ENCODE results near the gene MTERF4. TPM values are rescaled to one million over a fixed set of nuclear protein-coding genes. Genes with fewer than 3 reads are reported as not detected.

The MTERF4 gene
- total RNA-seq, 1 donor from 2014 or later, result 53.7 TPM

DNA sequence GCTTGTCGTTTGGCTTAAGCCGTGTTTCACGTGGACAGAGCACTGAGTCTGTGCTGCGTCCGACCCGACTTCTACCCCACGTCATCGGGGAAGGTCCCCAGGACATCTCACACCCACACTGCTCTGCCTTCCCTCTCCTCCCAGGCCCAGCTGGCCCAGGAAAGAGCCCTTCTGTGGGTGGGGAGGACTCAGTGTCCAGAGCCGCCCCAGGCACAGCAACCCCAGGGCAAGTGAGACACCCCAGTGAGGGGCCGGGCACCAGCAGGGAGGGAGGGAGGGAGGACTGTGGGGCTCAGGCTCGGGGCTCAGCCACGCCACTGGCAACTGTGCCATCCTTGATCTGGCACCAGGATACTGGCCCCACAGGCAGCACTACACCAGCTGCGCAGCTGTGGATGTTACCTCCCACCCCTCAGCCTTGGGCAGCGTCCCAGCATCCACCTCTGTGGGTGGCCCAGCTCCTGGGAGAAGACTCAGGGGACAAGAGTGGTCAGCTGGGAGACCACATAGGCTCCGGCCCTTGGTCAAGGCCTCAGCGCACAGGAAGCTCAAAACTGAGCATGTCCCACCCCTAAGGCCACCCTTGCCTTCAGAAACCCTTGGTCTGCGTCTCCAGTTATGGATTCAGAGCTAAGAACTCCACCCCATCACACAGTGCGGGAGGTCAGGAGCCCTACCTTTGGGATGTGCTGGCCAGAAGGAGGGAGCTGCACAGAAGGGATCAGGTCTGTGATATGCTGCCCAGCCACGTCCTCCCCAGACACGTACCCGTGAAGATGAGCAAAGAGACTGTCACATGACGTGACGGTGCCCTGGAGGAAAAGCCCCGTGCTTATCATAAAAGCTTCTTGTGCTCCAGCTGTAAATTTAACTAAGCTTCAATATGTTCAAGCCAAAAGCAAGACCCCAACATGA, 35.4 kb upstream of the MTERF4 start:
- Mint-ChIP-seq H3K36me3 (peaks cover 8% of the 10 kb centered on the region), H3K9me3 (no peaks in the 10 kb centered on the region), H3K4me1 (no peaks in the 10 kb centered on the region), H3K4me3 (no peak overlapping the region), H3K27me3 (ENCODE audit: low read depth) (no peaks in the 10 kb centered on the region), H3K27ac (no peak overlapping the region)
- no peak for DNase-seq (ENCODE audit: low spot score in 2 of 2, unreplicated experiment in 2 of 2)
- TF ChIP-seq, protein P1, sequence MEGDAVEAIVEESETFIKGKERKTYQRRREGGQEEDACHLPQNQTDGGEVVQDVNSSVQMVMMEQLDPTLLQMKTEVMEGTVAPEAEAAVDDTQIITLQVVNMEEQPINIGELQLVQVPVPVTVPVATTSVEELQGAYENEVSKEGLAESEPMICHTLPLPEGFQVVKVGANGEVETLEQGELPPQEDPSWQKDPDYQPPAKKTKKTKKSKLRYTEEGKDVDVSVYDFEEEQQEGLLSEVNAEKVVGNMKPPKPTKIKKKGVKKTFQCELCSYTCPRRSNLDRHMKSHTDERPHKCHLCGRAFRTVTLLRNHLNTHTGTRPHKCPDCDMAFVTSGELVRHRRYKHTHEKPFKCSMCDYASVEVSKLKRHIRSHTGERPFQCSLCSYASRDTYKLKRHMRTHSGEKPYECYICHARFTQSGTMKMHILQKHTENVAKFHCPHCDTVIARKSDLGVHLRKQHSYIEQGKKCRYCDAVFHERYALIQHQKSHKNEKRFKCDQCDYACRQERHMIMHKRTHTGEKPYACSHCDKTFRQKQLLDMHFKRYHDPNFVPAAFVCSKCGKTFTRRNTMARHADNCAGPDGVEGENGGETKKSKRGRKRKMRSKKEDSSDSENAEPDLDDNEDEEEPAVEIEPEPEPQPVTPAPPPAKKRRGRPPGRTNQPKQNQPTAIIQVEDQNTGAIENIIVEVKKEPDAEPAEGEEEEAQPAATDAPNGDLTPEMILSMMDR (IDR thresholded peaks at IDR 0.05; ENCODE audit: unreplicated experiment), result no peak

DNA sequence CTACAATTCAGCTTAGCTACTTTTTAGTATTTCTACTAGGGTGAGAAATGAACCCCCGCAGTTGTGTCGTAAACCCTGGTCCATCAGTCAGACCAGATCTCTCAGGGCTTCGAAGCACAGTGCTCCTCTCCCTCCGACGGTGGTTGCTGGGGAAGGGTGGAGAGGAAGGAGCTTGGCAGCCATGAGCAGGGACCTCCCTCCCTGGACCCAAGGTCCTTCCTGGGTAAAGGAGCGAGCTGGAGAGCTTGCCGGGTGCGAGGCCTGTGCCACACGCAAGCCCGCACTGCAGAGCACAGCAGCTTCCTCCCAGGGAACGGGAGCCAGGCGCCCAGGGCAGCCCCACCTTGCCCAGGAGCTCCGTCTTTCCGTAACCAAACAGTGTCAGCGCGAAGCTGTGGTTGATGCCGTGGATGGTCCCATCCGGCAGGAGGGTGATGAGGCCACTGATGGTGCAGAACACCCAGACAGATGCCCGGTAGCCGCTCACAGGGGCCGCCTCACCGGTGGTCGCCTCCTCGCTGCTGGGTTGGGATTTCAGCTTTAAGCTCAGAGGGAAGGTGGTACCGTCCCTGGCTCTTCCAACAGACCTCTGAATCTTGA, 34.7 kb upstream of the MTERF4 start:
- Mint-ChIP-seq H3K27ac (no peak overlapping the region), H3K36me3 (peaks cover 9% of the 10 kb centered on the region), H3K4me1 (no peaks in the 10 kb centered on the region), H3K4me3 (no peak overlapping the region), H3K9me3 (no peaks in the 10 kb centered on the region), H3K27me3 (ENCODE audit: low read depth) (no peaks in the 10 kb centered on the region)
- DNase-seq (ENCODE audit: low spot score in 2 of 2, unreplicated experiment in 2 of 2), result no peak
- TF ChIP-seq, protein P1 (IDR thresholded peaks at IDR 0.05; ENCODE audit: unreplicated experiment), result no peak

DNA sequence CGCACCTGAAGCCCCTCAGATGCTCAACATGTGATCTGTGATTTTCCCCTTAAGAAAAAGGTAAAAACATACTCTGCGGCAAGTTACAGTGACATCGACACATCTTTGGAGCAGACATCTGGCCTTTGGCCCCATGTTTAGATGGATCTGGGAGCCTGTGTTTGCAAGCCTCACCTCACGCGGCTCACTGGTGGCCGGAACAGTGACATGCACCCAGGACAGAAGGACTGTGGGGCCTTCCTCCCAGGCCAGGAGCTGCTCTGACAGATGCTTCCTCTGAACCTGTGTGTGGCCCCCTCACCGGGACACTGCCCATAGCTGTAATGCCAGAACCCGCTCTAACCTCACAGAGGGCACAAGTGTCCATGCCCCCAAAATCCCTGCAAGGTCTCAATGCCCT, 34.1 kb upstream of the MTERF4 start:
- no peak overlapping the region for H3K27ac Mint-ChIP-seq
- no peak for DNase-seq (ENCODE audit: low spot score in 2 of 2, unreplicated experiment in 2 of 2)
- H3K9me3 Mint-ChIP-seq, result no peaks in the 10 kb centered on the region
- no peak overlapping the region for H3K4me3 Mint-ChIP-seq
- no peaks in the 10 kb centered on the region for H3K27me3 Mint-ChIP-seq (ENCODE audit: low read depth)
- TF ChIP-seq, protein P1 (IDR thresholded peaks at IDR 0.05; ENCODE audit: unreplicated experiment), result no peak
- no peaks in the 10 kb centered on the region for H3K4me1 Mint-ChIP-seq
- peaks cover 9% of the 10 kb centered on the region for H3K36me3 Mint-ChIP-seq

DNA sequence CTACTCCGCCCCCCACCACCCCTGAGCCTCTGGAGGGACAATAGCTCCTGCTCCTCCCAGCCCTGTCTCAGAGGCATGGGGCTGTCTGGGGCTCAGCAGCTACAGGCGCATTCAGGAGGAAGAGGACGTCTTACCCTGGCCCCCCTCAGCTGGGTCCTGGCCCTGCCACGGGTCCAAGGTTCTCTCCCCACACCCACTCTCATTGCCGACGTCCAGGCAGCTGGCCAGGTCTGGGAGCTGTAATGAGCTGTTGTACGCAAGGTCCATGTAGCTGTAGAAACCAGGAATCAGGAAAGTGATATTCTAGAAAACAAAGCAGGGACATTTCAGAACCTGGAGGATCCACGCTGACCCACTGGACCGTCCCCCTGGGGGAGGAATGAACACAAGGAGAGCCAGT, 33.6 kb upstream of the MTERF4 start:
- Mint-ChIP-seq H3K27me3 (ENCODE audit: low read depth) (no peaks in the 10 kb centered on the region), H3K36me3 (peaks cover 9% of the 10 kb centered on the region)
- TF ChIP-seq, protein P1 (IDR thresholded peaks at IDR 0.05; ENCODE audit: unreplicated experiment), result no peak

DNA sequence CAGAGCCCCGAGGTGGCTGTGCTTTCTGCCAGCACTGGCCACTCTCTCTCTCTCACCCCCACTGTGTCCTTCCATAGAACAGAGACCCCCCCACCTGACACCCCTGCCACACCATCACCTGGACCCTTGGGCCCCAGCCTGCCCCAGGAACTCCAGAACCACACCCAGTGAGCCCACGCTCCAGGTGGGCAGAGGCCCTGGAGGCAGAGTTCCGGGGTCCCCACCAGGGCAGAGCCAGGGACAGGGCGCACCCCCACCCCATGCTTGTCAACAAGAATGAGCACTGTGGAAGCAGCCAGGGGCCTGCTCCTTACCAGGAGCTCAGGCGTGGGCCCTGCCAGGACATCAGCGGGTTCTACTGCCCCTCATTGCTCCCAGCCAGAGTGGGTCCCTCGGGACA, 32.6 kb upstream of the MTERF4 start:
- no peak overlapping the region for H3K27ac Mint-ChIP-seq

More for the DNA sequence above, 33.6 kb upstream of the MTERF4 start:
- H3K4me1 Mint-ChIP-seq, result no peaks in the 10 kb centered on the region
- no peaks in the 10 kb centered on the region for H3K9me3 Mint-ChIP-seq
- no peak overlapping the region for H3K27ac Mint-ChIP-seq
- H3K4me3 Mint-ChIP-seq, result no peak overlapping the region
- DNase-seq (ENCODE audit: low spot score in 2 of 2, unreplicated experiment in 2 of 2), result no peak

More for the DNA sequence above, 32.6 kb upstream of the MTERF4 start:
- TF ChIP-seq, protein P1 (IDR thresholded peaks at IDR 0.05; ENCODE audit: unreplicated experiment), result no peak
- H3K36me3 Mint-ChIP-seq, result peaks cover 9% of the 10 kb centered on the region
- no peak for DNase-seq (ENCODE audit: low spot score in 2 of 2, unreplicated experiment in 2 of 2)
- no peaks in the 10 kb centered on the region for H3K27me3 Mint-ChIP-seq (ENCODE audit: low read depth)
- no peaks in the 10 kb centered on the region for H3K4me1 Mint-ChIP-seq
- no peak overlapping the region for H3K4me3 Mint-ChIP-seq
- no peaks in the 10 kb centered on the region for H3K9me3 Mint-ChIP-seq

All from mesothelial cell of epicardium (in vitro differentiated cells).